Endothelial cell of umbilical vein (primary cell): Measurements from ENCODE around the gene PDE6C. TPM values are rescaled to one million over a fixed set of nuclear protein-coding genes. Genes with fewer than 3 reads are reported as not detected.
"Not testable (repeated sequence)": the region's sequence is repeated elsewhere in the genome, so short reads cannot be mapped to it uniquely, and the experiment has no call there.

Source experiments
- BruUV-seq: library from RNA; stranded (reverse); fragments of 400-500 nt; replicated peaks from 2 replicates; lab custom pipeline; 2021; lab: Mats Ljungman, UMichigan
- CTCF ChIA-PET: fragments of 300-600, 350-600 bp; sonication (Branson Sonifier 250); formaldehyde crosslinking; loops from one replicate; lab custom pipeline; 2021; ENCODE audit warnings: antibody characterized with exemption, inconsistent platforms; lab: Charles Lee
- POLR2A ChIA-PET: fragments of 300-600, 350-600 bp; sonication (Branson Sonifier 250); formaldehyde crosslinking; loops from one replicate; lab custom pipeline; 2021; ENCODE audit warnings: antibody characterized with exemption, inconsistent platforms; lab: Charles Lee
- DNase-seq: peaks from one replicate; pipeline ENCODE4 v3.0.0-alpha.2; 2011; ENCODE audit warnings: low read depth, low spot score
- FAIRE-seq: peaks from 2 replicates; lab custom pipeline; 2011; peaks lifted over from hg19 to GRCh38; lab: Jason Lieb, UNC
- H2AFZ ChIP-seq: 2 replicates; pipeline ENCODE4 v1.6.0; 2012; ENCODE audit warnings: low read depth, low read length, control low read depth, inconsistent platforms
- H3K27ac ChIP-seq: 2 replicates; pipeline ENCODE4 v1.5.1; 2011; ENCODE audit warnings: low read depth, mild to moderate bottlenecking, control low read depth, low read length, moderate library complexity; ENCODE audit not compliant: insufficient read depth
- H3K27me3 ChIP-seq, 2 experiments: 2 replicates each; pipeline versions ENCODE4 v1.6.0 to v1.6.1; 2011; ENCODE audit warnings: low read length in 2 of 2, mixed read lengths in 1 of 2; ENCODE audit not compliant: control insufficient read depth in 2 of 2, insufficient read depth in 2 of 2
- H3K36me3 ChIP-seq, 2 experiments: 2 replicates in 1 of 2; 3 replicates in 1 of 2; pipeline ENCODE4 v1.5.1; 2011; ENCODE audit warnings: low read length in 2 of 2, mild to moderate bottlenecking in 1 of 2, moderate library complexity in 1 of 2; ENCODE audit not compliant: control insufficient read depth in 2 of 2, insufficient read depth in 2 of 2; ENCODE audit errors: extremely low read depth in 1 of 2
- H3K4me1 ChIP-seq: 3 replicates; pipeline ENCODE4 v1.5.1; 2011; ENCODE audit warnings: mild to moderate bottlenecking, low read length; ENCODE audit not compliant: control insufficient read depth, insufficient read depth; ENCODE audit errors: extremely low read depth
- H3K4me2 ChIP-seq: 2 replicates; pipeline ENCODE4 v1.6.1; 2011; ENCODE audit warnings: low read length, control low read depth, mixed read lengths; ENCODE audit not compliant: insufficient read depth
- H3K4me3 ChIP-seq, 3 experiments: fragments of 200-600 bp in 1 of 3; sonication (generic), shearing (Covaris generic) in 1 of 3; replicated peaks in 1 of 3; 2 replicates each; pipeline ENCODE4 v1.5.1; 2011 to 2016; ENCODE audit warnings: control low read depth in 3 of 3, low read length in 3 of 3, mild to moderate bottlenecking in 2 of 3, inconsistent platforms in 1 of 3, low read depth in 1 of 3, moderate library complexity in 1 of 3; ENCODE audit not compliant: insufficient read depth in 1 of 3
- H3K79me2 ChIP-seq: 2 replicates; pipeline ENCODE4 v1.6.0; 2012; ENCODE audit warnings: low read length, inconsistent platforms; ENCODE audit not compliant: control insufficient read depth, insufficient read depth
- H3K9ac ChIP-seq: replicated peaks from 2 replicates; pipeline ENCODE3; 2011; ENCODE audit warnings: low read length, control low read depth; ENCODE audit not compliant: insufficient read depth; ENCODE audit errors: extremely low read depth
- H3K9me1 ChIP-seq: replicated peaks from 3 replicates; pipeline ENCODE4 v1.6.0; 2011; ENCODE audit warnings: mild to moderate bottlenecking, low read length; ENCODE audit not compliant: control insufficient read depth, insufficient read depth; ENCODE audit errors: extremely low read depth
- H3K9me3 ChIP-seq: replicated peaks from 2 replicates; pipeline ENCODE4 v1.5.1; 2012; ENCODE audit warnings: low read length, inconsistent platforms; ENCODE audit not compliant: control insufficient read depth, insufficient read depth
- H4K20me1 ChIP-seq: replicated peaks from 2 replicates; pipeline ENCODE3; 2011; ENCODE audit warnings: mild to moderate bottlenecking, low read length; ENCODE audit not compliant: control insufficient read depth, insufficient read depth; ENCODE audit errors: extremely low read depth
- GATA2 ChIP-seq: IDR thresholded peaks from 2 replicates; pipeline ENCODE4 v1.7.0; 2011; ENCODE audit warnings: low read depth, mild to moderate bottlenecking, moderate library complexity, mixed read lengths, low read length; ENCODE audit not compliant: insufficient read length, insufficient read depth
- JUN ChIP-seq: IDR thresholded peaks from 2 replicates; pipeline ENCODE4 v1.6.1; 2011; ENCODE audit warnings: borderline replicate concordance, low read depth; ENCODE audit not compliant: insufficient read length, insufficient read depth
- MAX ChIP-seq: IDR thresholded peaks from 2 replicates; pipeline ENCODE4 v1.6.1; 2011; ENCODE audit not compliant: insufficient read depth, insufficient read length
- MYC ChIP-seq: IDR thresholded peaks from one replicate; pipeline ENCODE4 v1.6.1; 2011; ENCODE audit warnings: mild to moderate bottlenecking, low read depth, low read length
- dilution Hi-C: fragments of 300-500 bp; cut with MboI; formaldehyde crosslinking; loops from one replicate; pipeline ENCODE4 v1.15.0; 2019; ENCODE audit warnings: low sequenced_read_pairs; ENCODE audit not compliant: extremely low pct_ligation_motif_present
- intact Hi-C: fragments of 100-400 bp; cut with micrococcal nuclease; formaldehyde crosslinking; loops from one replicate; pipeline ENCODE4 v1.10.0; 2022
- polyA plus RNA-seq, 4 experiments: library from polyadenylated mRNA; depleted of rRNA in 3 of 4; stranded (reverse) in 3 of 4; unstranded in 1 of 4; fragments of >200 nt; gene quantifications; 2 replicates each; pipeline versions ENCODE4 v1.2.1 to v1.2.3, GENCODE V29; 2011 to 2012; ENCODE audit warnings: missing spikeins in 1 of 4
- total RNA-seq: library from RNA; stranded (reverse); gene quantifications from 2 replicates; pipeline ENCODE4 v1.2.3, GENCODE V29; 2021

The PDE6C gene
- total and polyA plus RNA-seq, 2 donors (not counting 3 experiments of a cell fraction or from before 2014, with no cell fraction given): not detected

GRCh38 chr10:93695740-93696139 is 83.4 kb downstream of the PDE6C start:
- H3K9me1 ChIP-seq: no peaks in the 10 kb centered on the region
- FAIRE-seq (no peak), DNase-seq (no peak)
- no TSS peak for BruUV-seq
- H3K4me2 ChIP-seq: no peak overlapping the region
- peaks cover 7 to 10% of the 10 kb centered on the region in 2 experiments for H3K36me3 ChIP-seq
- H4K20me1 ChIP-seq: no peaks in the 10 kb centered on the region
- ChIA-PET POLR2A (no interaction called here), CTCF (interaction anchor here (0.9 to 2.1 kb wide), 3 partner anchors 15 to 141 kb away, joined by 3 to 6 read pairs (median 4); no protein-coding TSS in a partner anchor)
- dilution Hi-C loops: no loop called here
- H3K27ac ChIP-seq: no peak overlapping the region
- H3K4me3 ChIP-seq: no peak overlapping the region
- no peaks in the 10 kb centered on the region for H3K9me3 ChIP-seq
- H3K27me3 ChIP-seq: no peaks in the 10 kb centered on the region
- TF ChIP-seq GATA2: no peak
- no peak for TF ChIP-seq MAX
- TF ChIP-seq JUN: no peak
- no peak for TF ChIP-seq MYC
- no peak overlapping the region for H2AFZ ChIP-seq
- intact Hi-C loops: no loop called here
- peaks cover 3% of the 10 kb centered on the region for H3K79me2 ChIP-seq
- no peaks in the 10 kb centered on the region for H3K4me1 ChIP-seq
- no peak overlapping the region for H3K9ac ChIP-seq

- POLR2A ChIA-PET, FAIRE-seq: not testable (repeated sequence)
Measured at GRCh38 chr10:93696582-93696981, 84.2 kb downstream of the PDE6C start.

More at GRCh38 chr10:93696582-93696981, 84.2 kb downstream of the PDE6C start:
- dilution Hi-C loops, H3K4me2 ChIP-seq, H4K20me1 ChIP-seq, H3K9ac ChIP-seq, DNase-seq, H2AFZ ChIP-seq, BruUV-seq, CTCF ChIA-PET, H3K79me2 ChIP-seq, H3K4me1 ChIP-seq, H3K9me3 ChIP-seq, H3K9me1 ChIP-seq, intact Hi-C loops, H3K27me3 ChIP-seq, H3K4me3 ChIP-seq, H3K27ac ChIP-seq: not testable (repeated sequence)
- H3K36me3 ChIP-seq: peaks cover 7 to 10% of the 10 kb centered on the region in 2 experiments
